Smooth muscle cell of trachea (primary cell): ENCODE measurements around the gene ARHGAP45. TPM values are rescaled to one million over a fixed set of nuclear protein-coding genes. Genes with fewer than 3 reads are reported as not detected.

Source experiments
- total RNA-seq: library from RNA; depleted of rRNA; stranded (reverse); fragments of >200 nt; gene quantifications from 2 replicates; pipeline ENCODE4 v1.2.1, GENCODE V29; 2014

The ARHGAP45 gene, protein sequence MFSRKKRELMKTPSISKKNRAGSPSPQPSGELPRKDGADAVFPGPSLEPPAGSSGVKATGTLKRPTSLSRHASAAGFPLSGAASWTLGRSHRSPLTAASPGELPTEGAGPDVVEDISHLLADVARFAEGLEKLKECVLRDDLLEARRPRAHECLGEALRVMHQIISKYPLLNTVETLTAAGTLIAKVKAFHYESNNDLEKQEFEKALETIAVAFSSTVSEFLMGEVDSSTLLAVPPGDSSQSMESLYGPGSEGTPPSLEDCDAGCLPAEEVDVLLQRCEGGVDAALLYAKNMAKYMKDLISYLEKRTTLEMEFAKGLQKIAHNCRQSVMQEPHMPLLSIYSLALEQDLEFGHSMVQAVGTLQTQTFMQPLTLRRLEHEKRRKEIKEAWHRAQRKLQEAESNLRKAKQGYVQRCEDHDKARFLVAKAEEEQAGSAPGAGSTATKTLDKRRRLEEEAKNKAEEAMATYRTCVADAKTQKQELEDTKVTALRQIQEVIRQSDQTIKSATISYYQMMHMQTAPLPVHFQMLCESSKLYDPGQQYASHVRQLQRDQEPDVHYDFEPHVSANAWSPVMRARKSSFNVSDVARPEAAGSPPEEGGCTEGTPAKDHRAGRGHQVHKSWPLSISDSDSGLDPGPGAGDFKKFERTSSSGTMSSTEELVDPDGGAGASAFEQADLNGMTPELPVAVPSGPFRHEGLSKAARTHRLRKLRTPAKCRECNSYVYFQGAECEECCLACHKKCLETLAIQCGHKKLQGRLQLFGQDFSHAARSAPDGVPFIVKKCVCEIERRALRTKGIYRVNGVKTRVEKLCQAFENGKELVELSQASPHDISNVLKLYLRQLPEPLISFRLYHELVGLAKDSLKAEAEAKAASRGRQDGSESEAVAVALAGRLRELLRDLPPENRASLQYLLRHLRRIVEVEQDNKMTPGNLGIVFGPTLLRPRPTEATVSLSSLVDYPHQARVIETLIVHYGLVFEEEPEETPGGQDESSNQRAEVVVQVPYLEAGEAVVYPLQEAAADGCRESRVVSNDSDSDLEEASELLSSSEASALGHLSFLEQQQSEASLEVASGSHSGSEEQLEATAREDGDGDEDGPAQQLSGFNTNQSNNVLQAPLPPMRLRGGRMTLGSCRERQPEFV
- total RNA-seq: 1.7 and 4.0 TPM in 2 replicates

DNA sequence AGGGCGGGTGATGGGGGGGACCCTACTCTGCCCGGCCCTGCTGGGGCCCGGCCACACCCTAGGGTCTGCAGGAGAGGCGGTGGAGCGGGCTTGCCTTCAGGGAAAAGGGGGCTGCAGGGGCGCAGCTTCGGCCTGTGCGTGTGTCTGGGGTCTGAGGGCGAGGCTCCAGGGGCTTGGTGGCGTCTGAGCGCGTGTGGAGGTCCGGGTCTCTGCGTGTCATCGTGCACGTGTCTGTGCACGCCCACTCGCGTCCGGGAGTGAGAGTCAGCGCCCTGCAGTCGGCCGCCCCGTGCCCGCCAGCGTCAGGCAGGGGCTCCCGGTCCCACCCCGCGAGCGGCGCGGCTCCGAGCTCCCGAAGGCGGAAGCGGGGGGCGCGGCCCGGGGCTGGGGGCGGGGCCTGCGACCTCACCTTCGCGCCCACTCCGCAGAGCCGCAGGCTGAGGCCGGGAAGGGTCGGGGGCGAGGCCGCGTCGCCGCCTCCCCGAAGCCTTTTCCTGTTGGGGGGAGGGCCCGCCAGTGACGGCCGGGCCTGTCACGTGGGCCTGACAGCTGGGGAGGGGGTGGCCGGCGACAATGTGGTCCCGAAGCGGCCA is at the start of gene ARHGAP45:
Gene ARHGAP45 (plus strand): TSS at position 420 of the 593 bp plus-strand sequence. CDS start 239 bp downstream, outside the sequence.

DNA sequence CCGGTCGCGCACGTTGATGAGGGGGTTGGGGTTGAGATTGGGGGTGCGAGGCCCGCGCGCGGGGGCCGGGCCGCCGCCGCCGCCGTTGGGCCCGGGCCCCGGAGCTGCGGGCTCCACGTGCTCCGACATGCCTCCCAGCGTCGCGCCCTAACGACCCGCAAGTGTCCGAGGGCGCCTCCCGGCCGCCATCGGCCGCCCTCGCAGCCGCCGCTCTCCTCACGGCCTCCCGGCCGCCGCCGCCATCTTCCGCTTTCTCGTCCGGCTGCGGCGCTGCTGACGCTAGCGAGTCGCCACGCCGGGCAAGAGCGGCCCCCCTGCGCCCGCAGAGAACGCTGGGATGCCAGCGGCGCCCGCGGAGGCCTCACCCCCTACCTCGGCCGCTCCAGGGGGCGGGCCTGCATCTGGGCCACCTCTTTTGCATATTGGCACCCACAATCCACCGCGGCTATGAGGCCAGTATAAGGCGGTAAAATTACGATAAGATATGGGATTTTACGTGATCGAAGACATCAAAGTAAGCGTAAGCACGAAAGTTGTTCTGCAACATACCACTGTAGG is 46.0 kb upstream of the ARHGAP45 start, which contains the start of gene TMEM259:
Gene TMEM259 (minus strand): TSS at position 256 of the 558 bp plus-strand sequence. CDS start 127 bp downstream, at position 129.

DNA sequence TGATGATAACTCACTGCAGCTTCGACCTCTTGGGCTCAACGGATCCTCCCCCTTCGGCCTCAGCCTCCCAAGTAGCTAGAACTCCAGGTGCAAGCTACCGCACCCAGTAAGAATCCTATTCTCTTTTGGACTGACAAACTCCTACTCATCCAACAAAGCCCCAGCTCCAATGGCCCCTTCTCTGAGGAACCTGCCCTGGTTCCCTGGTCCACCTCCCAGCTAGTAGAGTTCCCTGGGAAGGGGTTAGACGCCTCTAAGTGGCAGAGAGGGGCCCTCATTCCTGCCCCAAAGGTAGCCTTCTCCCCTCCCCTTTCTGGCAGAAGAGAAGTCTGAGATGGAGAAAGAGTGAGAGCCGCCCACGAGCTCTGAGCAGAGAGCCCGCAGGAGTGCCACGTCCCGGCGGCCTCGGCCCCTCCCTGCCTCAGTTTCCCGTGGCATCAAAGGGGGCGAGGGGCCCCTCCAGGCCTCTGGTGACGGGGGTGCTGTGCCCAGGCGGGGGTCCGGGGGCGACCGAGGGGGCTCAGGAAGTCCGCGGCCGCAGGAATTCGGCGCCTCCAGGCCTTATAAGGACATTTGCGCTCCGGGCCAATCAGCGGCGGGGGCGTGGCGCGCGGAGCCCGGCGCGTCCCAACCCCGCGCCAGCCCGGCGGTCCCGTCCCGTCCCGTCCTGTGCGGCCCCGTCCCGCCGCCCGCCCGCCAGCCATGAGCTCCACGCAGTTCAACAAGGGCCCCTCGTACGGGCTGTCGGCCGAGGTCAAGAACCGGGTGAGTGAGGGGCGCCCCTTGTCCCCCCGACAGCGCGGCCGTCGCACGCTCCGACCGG is 40.8 kb upstream of the ARHGAP45 start, which contains the start of gene CNN2:
Gene CNN2 (plus strand): TSS at position 649 of the 823 bp plus-strand sequence. CDS start 54 bp downstream, at position 703.

DNA sequence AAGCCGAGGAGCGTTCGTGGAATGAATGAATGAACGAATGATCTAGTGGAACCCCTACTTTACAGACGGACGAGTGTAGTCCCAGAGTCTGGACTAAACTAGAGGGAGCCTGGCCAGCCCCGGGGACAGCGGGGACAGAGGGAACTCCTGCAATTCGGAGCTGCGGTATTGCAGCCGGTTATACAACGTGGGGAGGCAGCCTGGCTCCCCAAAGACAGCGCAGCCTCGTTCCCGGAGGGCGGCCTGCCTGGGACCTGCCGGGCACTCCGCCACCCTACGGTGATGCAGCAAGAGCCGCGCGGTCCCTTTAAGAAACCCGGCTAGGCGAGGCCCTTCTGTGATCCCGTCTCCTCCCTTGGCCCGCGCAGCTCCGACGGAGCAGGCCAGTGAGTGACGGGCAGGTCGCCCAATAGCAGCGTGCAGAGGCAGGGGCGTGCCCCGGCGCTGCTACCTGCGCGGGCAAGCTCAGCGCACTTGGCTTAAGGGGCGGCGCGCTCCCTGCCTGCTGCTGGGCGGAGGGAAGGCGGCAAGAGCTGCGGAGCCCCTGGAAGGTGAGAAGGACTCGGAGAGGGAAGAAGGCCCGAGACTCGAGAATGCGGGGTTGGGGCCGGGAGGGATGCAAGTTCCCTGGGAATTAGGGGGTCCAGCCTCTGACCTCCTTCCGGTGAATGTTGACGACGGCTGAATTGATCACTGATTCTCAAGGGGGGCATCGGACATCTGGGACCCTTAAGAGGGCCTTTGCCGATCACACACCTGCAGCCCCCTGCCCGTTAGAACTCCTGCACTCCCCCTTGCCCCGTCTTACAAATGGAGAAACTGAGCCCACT is 27.1 kb upstream of the ARHGAP45 start, which contains the start of gene ABCA7:
Gene ABCA7 (plus strand): TSS at position 462 of the 830 bp plus-strand sequence. CDS start 1,255 bp downstream, outside the sequence.

DNA sequence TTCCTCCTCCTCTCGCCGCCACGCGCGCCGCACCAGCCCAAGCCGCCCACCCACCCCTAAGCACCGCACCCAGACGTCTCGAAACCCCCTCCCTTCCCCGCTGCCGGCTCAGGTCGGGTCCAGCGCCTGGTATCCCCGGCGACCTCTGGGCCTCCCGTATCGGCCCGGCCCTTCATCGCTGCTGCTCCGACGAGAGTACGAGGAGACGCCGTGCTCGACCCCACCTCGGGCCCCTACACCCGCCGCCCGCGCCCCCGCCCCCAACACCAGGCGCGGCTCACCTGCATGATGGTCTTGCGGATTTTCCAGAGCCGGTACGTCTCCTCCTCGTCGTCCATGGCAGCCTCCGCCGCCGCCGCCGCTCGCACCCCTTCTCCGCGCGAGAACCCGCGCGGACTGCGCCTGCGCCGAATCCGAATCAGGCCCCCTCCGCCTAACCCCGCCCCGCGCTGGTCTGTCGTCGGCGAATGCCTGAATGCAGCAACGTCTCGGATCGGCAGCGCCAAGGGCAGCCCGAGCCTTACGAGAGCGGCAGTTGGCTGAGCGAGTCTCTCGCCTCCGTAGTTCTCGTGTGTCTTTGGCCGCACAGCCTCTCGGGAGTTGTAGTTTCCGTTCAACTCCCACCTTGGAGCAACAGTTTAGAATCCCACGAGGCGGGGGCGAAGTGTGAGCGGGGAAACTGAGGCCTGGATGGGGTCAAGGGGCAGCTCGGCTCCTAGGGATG is 28.2 kb downstream of the ARHGAP45 start, which contains the start of gene POLR2E:
Gene POLR2E (minus strand): TSS at position 398 of the 724 bp plus-strand sequence. CDS start 60 bp downstream, at position 338.

DNA sequence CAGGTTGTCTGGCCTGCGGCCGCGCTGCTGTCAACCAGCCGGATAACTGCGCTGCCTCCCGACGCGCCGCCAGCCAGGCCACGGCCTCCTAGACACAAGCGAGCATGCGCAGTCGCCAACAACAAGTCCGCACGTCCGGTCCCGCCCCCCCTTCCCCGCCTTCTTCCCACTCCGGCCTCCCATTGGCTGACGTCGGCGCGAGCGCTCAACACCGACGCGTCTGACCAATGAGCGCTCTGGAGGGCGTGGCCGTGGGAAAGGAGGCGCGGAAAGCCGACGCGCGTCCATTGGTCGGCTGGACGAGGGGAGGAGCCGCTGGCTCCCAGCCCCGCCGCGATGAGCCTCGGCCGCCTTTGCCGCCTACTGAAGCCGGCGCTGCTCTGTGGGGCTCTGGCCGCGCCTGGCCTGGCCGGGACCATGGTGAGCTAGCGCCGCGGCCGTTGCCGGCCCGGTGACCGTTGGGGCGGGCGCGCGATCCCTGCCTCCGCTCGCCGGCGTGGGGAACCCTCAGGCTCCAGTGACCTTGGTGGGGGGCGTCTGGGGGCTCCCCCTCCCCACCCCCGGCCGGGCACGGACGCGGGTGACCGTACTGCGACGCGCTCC is 36.8 kb downstream of the ARHGAP45 start, which contains the start of gene GPX4:
Gene GPX4 (plus strand): TSS at position 287 of the 603 bp plus-strand sequence. CDS start 50 bp downstream, at position 337.

Other genes with a start within 250 kb of the ARHGAP45 start
- gene PLPPR3, start 245.2 kb upstream of the ARHGAP45 start, total RNA-seq: 0.15 and 2.5 TPM in 2 replicates
- gene AZU1, start 239.3 kb upstream of the ARHGAP45 start, total RNA-seq: under 0.01 TPM in 1 of 2 replicates, not detected in the other
- gene PRTN3, start 226.2 kb upstream of the ARHGAP45 start, total RNA-seq: not detected in 2 replicates
- gene ELANE, start 214.9 kb upstream of the ARHGAP45 start, total RNA-seq: 0.66 TPM in 1 of 2 replicates, not detected in the other
- 38.5 and 194 TPM in 2 replicates for gene CFD, start 207.5 kb upstream of the ARHGAP45 start, total RNA-seq
- 45.8 and 46.6 TPM in 2 replicates for gene MED16, start 174.0 kb upstream of the ARHGAP45 start, total RNA-seq
- not detected in 2 replicates for gene RNU6-9, start 173.7 kb upstream of the ARHGAP45 start, total RNA-seq
- gene R3HDM4, start 153.9 kb upstream of the ARHGAP45 start, total RNA-seq: 16.6 and 23.3 TPM in 2 replicates
- not detected in 2 replicates for gene KISS1R, start 149.8 kb upstream of the ARHGAP45 start, total RNA-seq
- gene ARID3A, start 141.1 kb upstream of the ARHGAP45 start, total RNA-seq: 9.2 and 21.7 TPM in 2 replicates
- 45.3 and 69.4 TPM in 2 replicates for gene WDR18, start 82.8 kb upstream of the ARHGAP45 start, total RNA-seq
- gene GRIN3B, start 66.7 kb upstream of the ARHGAP45 start, total RNA-seq: 0.58 and 2.3 TPM in 2 replicates
- 64.1 and 101 TPM in 2 replicates for gene TMEM259, start 46.0 kb upstream of the ARHGAP45 start, total RNA-seq
- not detected in 2 replicates for gene RNU6-2, start 45.6 kb upstream of the ARHGAP45 start, total RNA-seq
- 186 and 319 TPM in 2 replicates for gene CNN2, start 40.6 kb upstream of the ARHGAP45 start, total RNA-seq
- gene ABCA7, start 27.1 kb upstream of the ARHGAP45 start, total RNA-seq: 6.0 and 7.9 TPM in 2 replicates
- gene POLR2E, start 28.2 kb downstream of the ARHGAP45 start, total RNA-seq: 135 and 143 TPM in 2 replicates
- gene GPX4, start 36.8 kb downstream of the ARHGAP45 start, total RNA-seq: 249 and 483 TPM in 2 replicates
- 36.8 and 60.2 TPM in 2 replicates for gene SBNO2, start 107.1 kb downstream of the ARHGAP45 start, total RNA-seq
- 79.3 and 109 TPM in 2 replicates for gene STK11, start 138.6 kb downstream of the ARHGAP45 start, total RNA-seq
- gene CBARP, start 170.8 kb downstream of the ARHGAP45 start, total RNA-seq: 1.6 and 5.3 TPM in 2 replicates
- gene ATP5F1D, start 174.6 kb downstream of the ARHGAP45 start, total RNA-seq: 26.8 and 51.5 TPM in 2 replicates
- gene MIDN, start 181.4 kb downstream of the ARHGAP45 start, total RNA-seq: 24.9 and 33.2 TPM in 2 replicates
- 98.2 and 370 TPM in 2 replicates for gene CIRBP, start 202.2 kb downstream of the ARHGAP45 start, total RNA-seq
- 29.7 and 45.3 TPM in 2 replicates for gene FAM174C, start 208.4 kb downstream of the ARHGAP45 start, total RNA-seq
- not detected in 2 replicates for gene EFNA2, start 218.7 kb downstream of the ARHGAP45 start, total RNA-seq